H1 (cell line): ENCODE measurements around the gene DYNC1H1. TPM values are rescaled to one million over a fixed set of nuclear protein-coding genes. Genes with fewer than 3 reads are reported as not detected.

Source experiments
- CTCF ChIA-PET: fragments of 300-600 bp; sonication (Branson Sonifier 250); formaldehyde crosslinking; loops from one replicate; lab custom pipeline; 2021; ENCODE audit not compliant: partially characterized antibody; lab: Charles Lee
- POLR2A ChIA-PET: fragments of 300-600 bp; sonication (Branson Sonifier 250); formaldehyde crosslinking; loops from one replicate; lab custom pipeline; 2021; ENCODE audit warnings: inconsistent platforms; ENCODE audit not compliant: partially characterized antibody; lab: Charles Lee
- DNase-seq, 2 experiments: peaks; one replicate each; pipeline versions ENCODE4 v3.0.0 to v3.0.0-alpha.2; 2010 to 2022; ENCODE audit warnings: low spot score in 2 of 2, low read depth in 1 of 2, mixed read lengths in 1 of 2
- FAIRE-seq: peaks from 2 replicates; lab custom pipeline; 2011; peaks lifted over from hg19 to GRCh38; lab: Jason Lieb, UNC
- H2AFZ ChIP-seq: 2 replicates; pipeline ENCODE4 v1.8.1; 2012; ENCODE audit warnings: low read length, inconsistent platforms
- H2AK5ac ChIP-seq: 2 replicates; pipeline ENCODE4 v1.6.1; 2013; ENCODE audit warnings: low read depth, low read length
- H2BK120ac ChIP-seq: replicated peaks from 2 replicates; pipeline ENCODE3; 2013; ENCODE audit warnings: low read depth, low read length, inconsistent platforms
- H2BK12ac ChIP-seq: 2 replicates; pipeline ENCODE4 v1.6.1; 2013; ENCODE audit warnings: low read depth, low read length
- H2BK15ac ChIP-seq: 2 replicates; pipeline ENCODE4 v1.6.1; 2013; ENCODE audit warnings: low read length
- H2BK20ac ChIP-seq: 2 replicates; pipeline ENCODE4 v1.6.1; 2013; ENCODE audit warnings: low read length
- H2BK5ac ChIP-seq: 2 replicates; pipeline ENCODE4 v1.6.1; 2013; ENCODE audit warnings: low read depth, low read length
- H3K14ac ChIP-seq: 2 replicates; pipeline ENCODE4 v1.6.1; 2013; ENCODE audit warnings: inconsistent platforms; ENCODE audit not compliant: insufficient read length
- H3K18ac ChIP-seq: 2 replicates; pipeline ENCODE4 v1.6.1; 2013; ENCODE audit warnings: low read length; ENCODE audit errors: extremely low read depth
- H3K23ac ChIP-seq: 2 replicates; pipeline ENCODE4 v1.6.1; 2013; ENCODE audit warnings: inconsistent platforms; ENCODE audit not compliant: insufficient read length
- H3K23me2 ChIP-seq: 2 replicates; pipeline ENCODE4 v1.6.1; 2013; ENCODE audit warnings: low read depth, low read length
- H3K27ac ChIP-seq: 2 replicates; pipeline ENCODE4 v1.6.1; 2011; ENCODE audit warnings: low read depth, low read length, inconsistent platforms
- H3K27me3 ChIP-seq, 4 experiments: replicated peaks in 1 of 4; 1 replicate in 1 of 4; 2 replicates in 3 of 4; pipeline versions ENCODE4 v1.6.1 to v1.8.1; 2011 to 2013; ENCODE audit warnings: low read length in 3 of 4, mild to moderate bottlenecking in 3 of 4, inconsistent platforms in 2 of 4, mixed read lengths in 2 of 4, moderate library complexity in 1 of 4; ENCODE audit not compliant: control insufficient read depth in 3 of 4, insufficient read depth in 3 of 4; ENCODE audit errors: extremely low read depth in 1 of 4
- H3K36me3 ChIP-seq, 4 experiments: 2 replicates each; pipeline versions ENCODE4 v1.6.1 to v1.8.1; 2011 to 2013; ENCODE audit warnings: mild to moderate bottlenecking in 4 of 4, low read length in 3 of 4, moderate library complexity in 2 of 4, control low read depth in 1 of 4, inconsistent platforms in 1 of 4; ENCODE audit not compliant: insufficient read depth in 4 of 4, control insufficient read depth in 2 of 4
- H3K4ac ChIP-seq: replicated peaks from 2 replicates; pipeline ENCODE3; 2013; ENCODE audit warnings: low read length, low read depth, mixed read lengths, inconsistent platforms; ENCODE audit not compliant: insufficient read length
- H3K4me1 ChIP-seq, 4 experiments: replicated peaks in 1 of 4; 1 replicate in 1 of 4; 2 replicates in 3 of 4; pipeline versions ENCODE4 v1.6.1 to v1.8.1; 2011 to 2013; ENCODE audit warnings: low read length in 3 of 4, inconsistent platforms in 2 of 4, mixed read lengths in 1 of 4; ENCODE audit not compliant: insufficient read depth in 4 of 4, control insufficient read depth in 3 of 4
- H3K4me2 ChIP-seq, 2 experiments: 2 replicates each; pipeline versions ENCODE4 v1.6.1 to v1.8.1; 2011 to 2013; ENCODE audit warnings: low read depth in 2 of 2, low read length in 2 of 2, control low read depth in 1 of 2, inconsistent platforms in 1 of 2, mild to moderate bottlenecking in 1 of 2; ENCODE audit not compliant: insufficient read depth in 1 of 2
- H3K4me3 ChIP-seq, 4 experiments: fragments of 200-600, 300-600 bp in 1 of 4; sonication (generic), shearing (Covaris generic), sonication (Bioruptor Twin) in 1 of 4; 2 replicates each; pipeline versions ENCODE4 v1.5.1 to v1.8.1; 2011 to 2016; ENCODE audit warnings: low read length in 4 of 4, low read depth in 3 of 4, control low read depth in 2 of 4, inconsistent platforms in 2 of 4, mild to moderate bottlenecking in 2 of 4, mixed read lengths in 1 of 4, moderate library complexity in 1 of 4; ENCODE audit not compliant: insufficient read depth in 2 of 4; ENCODE audit errors: extremely low read depth in 1 of 4
- H3K56ac ChIP-seq: replicated peaks from 2 replicates; pipeline ENCODE3; 2013; ENCODE audit warnings: low read depth, mild to moderate bottlenecking, mixed read lengths, low read length, inconsistent platforms; ENCODE audit not compliant: insufficient read length
- H3K79me1 ChIP-seq: 2 replicates; pipeline ENCODE4 v1.6.1; 2013; ENCODE audit warnings: low read depth, low read length, control low read depth
- H3K79me2 ChIP-seq, 2 experiments: 2 replicates each; pipeline versions ENCODE4 v1.6.1 to v1.8.1; 2012 to 2013; ENCODE audit warnings: low read length in 2 of 2, mild to moderate bottlenecking in 2 of 2, inconsistent platforms in 1 of 2; ENCODE audit not compliant: insufficient read depth in 2 of 2, control insufficient read depth in 1 of 2
- H3K9ac ChIP-seq, 4 experiments: replicated peaks in 1 of 4; 1 replicate in 1 of 4; 2 replicates in 3 of 4; pipeline versions ENCODE4 v1.6.1 to v1.8.1; 2011 to 2013; ENCODE audit warnings: low read depth in 3 of 4, low read length in 3 of 4, control low read depth in 2 of 4, mild to moderate bottlenecking in 2 of 4, moderate library complexity in 2 of 4, inconsistent platforms in 1 of 4; ENCODE audit errors: extremely low read depth in 1 of 4
- H3K9me3 ChIP-seq, 2 experiments: 2 replicates each; pipeline versions ENCODE4 v1.6.1 to v1.8.1; 2012 to 2013; ENCODE audit warnings: mild to moderate bottlenecking in 2 of 2, moderate library complexity in 2 of 2, control low read depth in 1 of 2, inconsistent platforms in 1 of 2, low read depth in 1 of 2, low read length in 1 of 2, mixed read lengths in 1 of 2; ENCODE audit not compliant: insufficient read depth in 2 of 2
- H4K20me1 ChIP-seq, 2 experiments: replicated peaks in 1 of 2; 2 replicates each; pipeline versions ENCODE3 to v1.8.1; 2011 to 2013; ENCODE audit warnings: inconsistent platforms in 2 of 2, low read length in 2 of 2, mild to moderate bottlenecking in 1 of 2; ENCODE audit not compliant: insufficient read depth in 2 of 2, control insufficient read depth in 1 of 2
- H4K5ac ChIP-seq: 2 replicates; pipeline ENCODE4 v1.6.1; 2013; ENCODE audit warnings: low read length, low read depth, mixed read lengths, inconsistent platforms; ENCODE audit not compliant: insufficient read length
- H4K8ac ChIP-seq: 2 replicates; pipeline ENCODE4 v1.8.0; 2013; ENCODE audit warnings: mild to moderate bottlenecking, moderate library complexity, low read length, inconsistent platforms; ENCODE audit not compliant: insufficient read depth; ENCODE audit errors: extremely low read depth
- H4K91ac ChIP-seq: replicated peaks from 2 replicates; pipeline ENCODE3; 2013; ENCODE audit warnings: low read length, mixed read lengths, inconsistent platforms; ENCODE audit not compliant: insufficient read length
- CBX8 ChIP-seq: fragments of 300-800, 300-1000 bp; sonication (generic); IDR thresholded peaks from 2 replicates; pipeline ENCODE4 v1.7.1; 2016; ENCODE audit warnings: low read depth, low read length, borderline replicate concordance
- CTCF ChIP-seq, 3 experiments: IDR thresholded peaks; 1 replicate in 2 of 3; 2 replicates in 1 of 3; pipeline versions ENCODE4 v1.5.1 to v1.6.1; 2011; ENCODE audit warnings: low read length in 3 of 3, mild to moderate bottlenecking in 3 of 3, inconsistent platforms in 2 of 3, low read depth in 1 of 3, moderate library complexity in 1 of 3; ENCODE audit not compliant: insufficient read depth in 1 of 3; ENCODE audit errors: control extremely low read depth in 1 of 3
- EGR1 ChIP-seq: IDR thresholded peaks from 2 replicates; pipeline ENCODE4 v1.6.1; 2011; ENCODE audit warnings: low read depth, low read length, borderline replicate concordance
- NRF1 ChIP-seq: IDR thresholded peaks from 2 replicates; pipeline ENCODE4 v1.6.1; 2011; ENCODE audit warnings: mild to moderate bottlenecking, low read depth, low read length, improper control_type of control experiment
- RAD21 ChIP-seq, 2 experiments: IDR thresholded peaks in 1 of 2; conservative IDR thresholded peaks in 1 of 2; 2 replicates each; pipeline ENCODE4 v1.6.1; 2011; ENCODE audit warnings: low read depth in 2 of 2, low read length in 2 of 2, improper control_type of control experiment in 1 of 2, inconsistent platforms in 1 of 2, mild to moderate bottlenecking in 1 of 2, moderate library complexity in 1 of 2
- USF2 ChIP-seq: IDR thresholded peaks from 2 replicates; pipeline ENCODE4 v1.6.1; 2011; ENCODE audit warnings: low read length, improper control_type of control experiment
- YY1 ChIP-seq: IDR thresholded peaks from 2 replicates; pipeline ENCODE4 v1.6.1; 2011; ENCODE audit warnings: low read depth, mild to moderate bottlenecking, low read length
- WGBS, 2 experiments: shearing (Covaris generic) in 1 of 2; methylation state at CpG; one replicate each; pipeline versions ENCODE4 v1.1.6 to v1.1.7; 2013 to 2015; ENCODE audit warnings: low lambda C conversion rate in 2 of 2, mixed read lengths in 2 of 2, inconsistent platforms in 1 of 2, low coverage in 1 of 2, missing lambda C conversion rate in 1 of 2; ENCODE audit not compliant: insufficient replicate concordance in 2 of 2, insufficient coverage in 1 of 2, insufficient read length in 1 of 2; ENCODE audit errors: extremely low coverage in 1 of 2, missing lambda C conversion rate in 1 of 2; 5-methylcytosine and 5-hydroxymethylcytosine counted together
- polyA plus RNA-seq, 7 experiments: library from polyadenylated mRNA; depleted of rRNA in 3 of 7; stranded (reverse) in 5 of 7; unstranded in 2 of 7; fragments of >200 nt in 5 of 7; fragments of 200-250 nt in 2 of 7; gene quantifications; 1 replicate in 5 of 7; 2 replicates in 1 of 7; 4 replicates in 1 of 7; pipeline versions ENCODE4 v1.2.1 to v1.2.3, GENCODE V29; 2011 to 2013; ENCODE audit warnings: missing spikeins in 2 of 7, mixed read lengths in 2 of 7
- total RNA-seq: library from RNA; stranded (reverse); fragmentation: NEBNext Ultra II Directional; extraction: Animal tissue kit (Norgen Biotek cat#: 25700); gene quantifications from 2 replicates; pipeline ENCODE4 v1.2.1, GENCODE V29; 2021
- TF ChIP-seq, protein P1 (sequence below): IDR thresholded peaks from 2 replicates; pipeline ENCODE4 v1.6.1; 2012; ENCODE audit warnings: inconsistent platforms

The DYNC1H1 gene
- total and polyA plus RNA-seq, 2 of the 8 experiments (the other 6 are each of a cell fraction or from before 2014, with no cell fraction given) = 238 to 387 TPM

GRCh38 chr14:102074415-102074964 is 110.1 kb downstream of the DYNC1H1 start:
- Histone ChIP-seq H3K9me3 (no peaks in the 10 kb centered on the region), H4K91ac (no peak overlapping the region), H3K18ac (no peak overlapping the region), H3K4me3 (no peak overlapping the region), H2BK20ac (no peak overlapping the region), H3K4me2 (no peak overlapping the region), H2AFZ (no peak overlapping the region), H4K8ac (no peak overlapping the region), H2BK5ac (no peak overlapping the region), H3K27ac (no peak overlapping the region), H3K9ac (no peak overlapping the region), H2AK5ac (no peak overlapping the region), H3K4ac (no peak overlapping the region), H2BK120ac (no peak overlapping the region), H2BK15ac (no peak overlapping the region), H4K20me1 (peaks cover 0 to under 1% of the 10 kb centered on the region in 2 experiments), H2BK12ac (no peak overlapping the region), H3K36me3 (peaks cover under 1 to 14% (median 5%) of the 10 kb centered on the region in 4 experiments; a peak in 7 of 8 replicates), H3K4me1 (no peaks in the 10 kb centered on the region), H3K23me2 (no peaks in the 10 kb centered on the region), H3K56ac (no peak overlapping the region), H3K79me2 (no peaks in the 10 kb centered on the region), H3K79me1 (no peaks in the 10 kb centered on the region), H3K23ac (no peak overlapping the region), H3K27me3 (no peaks in the 10 kb centered on the region), H3K14ac (no peak overlapping the region), H4K5ac (no peak overlapping the region)
- no peak for DNase-seq
- ChIA-PET POLR2A (interaction anchor here (1.3 to 5.4 kb wide), 3 partner anchors 13 to 22 kb away, joined by 5 to 39 read pairs (median 7); partner anchors contain the start of gene HSP90AA1), CTCF (no interaction called here)
- no peak for FAIRE-seq
- WGBS, 2 experiments = 82% methylated on average over 4 of the region's 4 CpGs; no CpG with 5 or more reads in 1 of the 2 experiments
- TF ChIP-seq CBX8 = no peak
- no peak for TF ChIP-seq EGR1
- no peak for TF ChIP-seq YY1
- TF ChIP-seq CTCF (IDR thresholded peaks at IDR 0.05; ENCODE audit: control extremely low read depth in 1 of 3, insufficient read depth in 1 of 3, low read depth in 1 of 3, low read length in 3 of 3) = no peak
- no peak for TF ChIP-seq RAD21 (IDR thresholded peaks at IDR 0.05 in 1 of 2, conservative IDR thresholded peaks at IDR 0.05 in 1 of 2; ENCODE audit: low read depth in 2 of 2, low read length in 2 of 2)
- no peak for TF ChIP-seq NRF1
- TF ChIP-seq, protein P1, sequence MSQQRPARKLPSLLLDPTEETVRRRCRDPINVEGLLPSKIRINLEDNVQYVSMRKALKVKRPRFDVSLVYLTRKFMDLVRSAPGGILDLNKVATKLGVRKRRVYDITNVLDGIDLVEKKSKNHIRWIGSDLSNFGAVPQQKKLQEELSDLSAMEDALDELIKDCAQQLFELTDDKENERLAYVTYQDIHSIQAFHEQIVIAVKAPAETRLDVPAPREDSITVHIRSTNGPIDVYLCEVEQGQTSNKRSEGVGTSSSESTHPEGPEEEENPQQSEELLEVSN = no peak
- no peak for TF ChIP-seq USF2
